Measurements from ENCODE around the gene LCE1E.

The LCE1E gene

DNA sequence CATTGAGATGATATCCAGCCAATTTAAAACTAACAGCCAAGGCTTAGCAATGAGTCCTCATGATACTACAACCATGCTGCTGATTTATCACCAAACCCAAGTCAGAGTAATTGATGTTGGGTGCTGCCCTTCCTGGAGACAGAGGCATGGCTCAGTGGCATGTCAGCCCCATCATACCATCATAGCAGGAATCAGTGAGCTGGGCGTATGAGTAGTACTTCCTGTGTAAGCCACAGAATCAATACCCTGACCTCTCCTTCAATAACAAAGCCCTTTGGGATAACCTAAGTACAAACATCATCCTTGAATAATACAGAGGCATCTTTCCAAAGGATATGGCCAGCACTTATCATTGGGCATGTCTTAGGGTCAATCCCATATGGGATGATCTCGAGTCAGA lies 3.0 kb upstream of the LCE1E start:
- DNase-seq = no peak

GRCh38 chr1:152795686-152796085 lies 9.6 kb downstream of the LCE1E start:
- no peak for DNase-seq

- DNase-seq = no peak
Measured at GRCh38 chr1:152796421-152796820, 10.4 kb downstream of the LCE1E start, which contains the start of gene LCE1D. TSS of gene LCE1D (plus strand) at chr1:152796721. CDS start at chr1:152797795, 1,074 bp downstream.

DNA sequence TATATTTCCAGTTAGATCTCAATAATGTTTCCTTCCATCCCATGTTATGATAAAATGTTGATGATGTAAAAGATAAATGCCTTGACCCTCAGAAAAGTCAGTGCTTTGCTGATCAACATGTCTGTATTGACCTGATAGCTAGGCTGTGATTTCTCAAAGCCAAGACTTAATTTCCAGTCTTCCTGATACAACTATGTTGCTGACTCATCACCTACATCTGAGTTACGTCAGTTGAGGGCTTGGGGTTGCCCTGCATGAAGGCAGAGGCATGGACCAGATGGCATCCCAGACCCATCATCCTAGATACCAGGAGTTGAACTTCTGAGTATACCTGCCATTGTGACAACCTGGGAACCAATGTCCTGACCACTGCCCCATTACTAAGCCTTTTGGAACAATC lies 15.3 kb downstream of the LCE1E start:
- DNase-seq = no peak

DNA sequence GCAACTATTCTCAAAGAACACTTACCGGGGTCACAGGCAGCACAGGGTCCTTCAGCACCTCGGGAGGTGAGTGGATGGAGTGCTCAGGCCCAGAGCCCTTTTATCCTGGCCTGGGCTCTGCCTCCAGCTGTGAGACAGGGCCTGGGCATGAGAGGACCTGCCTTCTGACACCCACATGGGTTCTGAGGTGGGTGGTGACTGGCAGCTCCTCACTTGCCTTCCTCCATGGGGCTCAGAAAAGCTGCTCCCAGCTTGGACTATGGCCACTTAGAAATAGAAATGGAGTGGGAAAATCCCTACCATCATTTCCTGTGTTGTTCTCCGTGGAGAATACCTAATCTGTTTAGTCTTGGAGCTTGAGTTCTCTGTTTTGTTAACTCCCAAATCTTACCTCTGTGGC lies 20.5 kb downstream of the LCE1E start, which contains the start of gene LCE1C:
TSS of gene LCE1C (minus strand) at position 76 of the 400 bp plus-strand sequence. CDS start 1,173 bp downstream, outside the sequence.
- no peak for DNase-seq

DNA sequence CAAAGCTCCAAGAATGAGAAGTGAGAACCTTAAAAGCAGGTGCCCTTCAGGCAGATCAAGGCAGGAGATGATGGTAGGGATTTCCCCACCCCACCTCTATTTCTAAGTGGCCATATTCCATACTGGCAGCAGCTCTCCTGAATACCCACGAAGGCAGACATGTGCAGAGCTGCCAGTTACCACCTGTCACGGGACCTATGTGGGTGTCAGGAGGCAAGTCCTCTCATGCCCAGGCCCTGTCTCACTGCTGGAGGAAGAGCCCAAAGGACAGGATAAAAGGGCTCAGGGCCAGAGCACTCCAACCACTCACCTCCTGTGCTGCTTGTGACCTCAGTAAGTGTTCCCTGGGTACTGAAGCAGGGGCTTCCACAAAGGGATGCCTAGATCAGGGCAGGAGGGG lies 25.0 kb downstream of the LCE1E start:
- no peak for DNase-seq

DNA sequence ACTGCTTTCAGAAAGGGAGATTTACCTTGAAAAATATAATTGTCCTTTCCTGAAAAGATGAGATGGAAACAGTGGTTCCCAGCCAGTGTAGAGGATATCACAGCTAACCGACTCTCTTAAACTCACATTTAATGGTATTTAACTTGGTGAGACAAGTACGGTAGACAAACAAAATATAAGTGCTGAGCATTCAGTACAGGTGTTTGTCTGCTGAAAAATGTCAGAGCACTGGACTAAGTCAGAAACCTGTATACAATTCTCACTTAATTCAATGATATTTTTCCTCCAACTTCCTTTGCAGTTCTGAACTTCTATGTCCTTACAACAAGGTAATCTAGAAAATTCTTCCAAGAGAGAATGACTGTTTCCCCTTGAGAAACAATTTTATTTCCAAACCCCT lies 25.6 kb downstream of the LCE1E start, which contains the start of gene LCE1B:
TSS of gene LCE1B (plus strand) at position 301 of the 400 bp plus-strand sequence. CDS start 476 bp downstream, outside the sequence.
- DNase-seq = no peak

DNA sequence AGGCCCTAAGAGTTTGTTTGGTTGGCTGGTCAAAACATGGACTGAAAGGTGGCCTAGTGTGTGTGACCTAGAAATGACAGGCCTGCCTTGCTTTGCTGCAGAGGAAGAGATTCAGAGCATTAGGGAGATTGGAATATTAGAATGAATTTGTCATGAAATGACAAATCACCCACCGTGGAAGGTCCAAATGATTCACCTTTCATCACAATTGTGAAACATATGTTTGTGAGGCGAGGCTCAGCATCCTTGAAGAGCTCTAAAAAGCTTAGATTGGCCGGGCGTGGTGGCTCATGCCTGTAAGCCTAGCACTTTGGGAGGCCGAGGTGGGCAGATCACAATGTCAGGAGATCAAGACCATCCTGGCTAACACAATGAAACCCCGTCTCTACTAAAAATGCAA lies 31.3 kb downstream of the LCE1E start:
- no peak for DNase-seq

GRCh38 chr1:152823294-152823693 lies 37.2 kb downstream of the LCE1E start:
- DNase-seq = no peak

- no peak for DNase-seq
Measured at GRCh38 chr1:152824964-152825363, 38.9 kb downstream of the LCE1E start.

DNA sequence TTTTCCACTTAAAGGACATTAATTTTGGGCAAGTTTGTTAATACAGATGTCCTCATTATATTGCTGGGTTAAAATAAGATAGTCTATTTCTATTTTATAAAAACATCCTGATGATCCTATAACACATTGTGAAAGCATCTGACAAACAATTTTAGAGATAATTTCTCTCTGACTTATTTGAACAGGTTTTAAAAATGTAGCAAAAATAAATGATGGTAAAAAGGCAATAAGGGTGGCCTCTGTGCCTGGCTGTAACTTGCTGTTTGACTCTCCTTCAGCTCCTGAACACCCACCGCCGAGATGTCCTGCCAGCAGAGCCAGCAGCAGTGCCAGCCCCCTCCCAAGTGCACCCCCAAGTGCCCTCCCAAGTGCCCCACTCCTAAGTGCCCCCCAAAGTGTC lies 41.1 kb downstream of the LCE1E start, which contains the start of gene LCE1A:
TSS of gene LCE1A (plus strand) at position 301 of the 400 bp plus-strand sequence. CDS start at position 301, 0 bp downstream.
- DNase-seq = no peak

GRCh38 chr1:152836870-152837269 lies 50.8 kb downstream of the LCE1E start:
- no peak for DNase-seq

Data from NCI-H1105 (cell line).